Duodenal mucosa (tissue), 2 donors: ENCODE data around the gene SPSB4.

Experiments used
- H3K27ac ChIP-seq: one replicate; pipeline ENCODE4 v1.7.0; 2013; ENCODE audit warnings: low read depth, low read length
- H3K27me3 ChIP-seq, 2 donors: one replicate each; pipeline ENCODE4 v1.7.0; 2013; ENCODE audit warnings: low read length in 2 of 2, control low read depth in 1 of 2; ENCODE audit not compliant: insufficient read depth in 2 of 2, control insufficient read depth in 1 of 2
- H3K36me3 ChIP-seq, 2 donors: one replicate each; pipeline ENCODE4 v1.7.0; 2013; ENCODE audit warnings: low read length in 2 of 2, control low read depth in 1 of 2; ENCODE audit not compliant: insufficient read depth in 2 of 2, control insufficient read depth in 1 of 2
- H3K4me1 ChIP-seq, 2 donors: one replicate each; pipeline ENCODE4 v1.7.0; 2013; ENCODE audit warnings: low read length in 2 of 2, control low read depth in 1 of 2; ENCODE audit not compliant: insufficient read depth in 2 of 2, control insufficient read depth in 1 of 2
- H3K4me3 ChIP-seq, 2 donors: one replicate each; pipeline ENCODE4 v1.7.0; 2013; ENCODE audit warnings: low read length in 2 of 2, low read depth in 1 of 2
- H3K9ac ChIP-seq, 2 donors: one replicate each; pipeline ENCODE4 v1.7.0; 2013; ENCODE audit warnings: low read length in 2 of 2, low read depth in 1 of 2
- H3K9me3 ChIP-seq, 2 donors: one replicate each; pipeline ENCODE4 v1.7.0; 2013; ENCODE audit warnings: low read length in 2 of 2, control low read depth in 1 of 2; ENCODE audit not compliant: control insufficient read depth in 1 of 2

Gene SPSB4

DNA sequence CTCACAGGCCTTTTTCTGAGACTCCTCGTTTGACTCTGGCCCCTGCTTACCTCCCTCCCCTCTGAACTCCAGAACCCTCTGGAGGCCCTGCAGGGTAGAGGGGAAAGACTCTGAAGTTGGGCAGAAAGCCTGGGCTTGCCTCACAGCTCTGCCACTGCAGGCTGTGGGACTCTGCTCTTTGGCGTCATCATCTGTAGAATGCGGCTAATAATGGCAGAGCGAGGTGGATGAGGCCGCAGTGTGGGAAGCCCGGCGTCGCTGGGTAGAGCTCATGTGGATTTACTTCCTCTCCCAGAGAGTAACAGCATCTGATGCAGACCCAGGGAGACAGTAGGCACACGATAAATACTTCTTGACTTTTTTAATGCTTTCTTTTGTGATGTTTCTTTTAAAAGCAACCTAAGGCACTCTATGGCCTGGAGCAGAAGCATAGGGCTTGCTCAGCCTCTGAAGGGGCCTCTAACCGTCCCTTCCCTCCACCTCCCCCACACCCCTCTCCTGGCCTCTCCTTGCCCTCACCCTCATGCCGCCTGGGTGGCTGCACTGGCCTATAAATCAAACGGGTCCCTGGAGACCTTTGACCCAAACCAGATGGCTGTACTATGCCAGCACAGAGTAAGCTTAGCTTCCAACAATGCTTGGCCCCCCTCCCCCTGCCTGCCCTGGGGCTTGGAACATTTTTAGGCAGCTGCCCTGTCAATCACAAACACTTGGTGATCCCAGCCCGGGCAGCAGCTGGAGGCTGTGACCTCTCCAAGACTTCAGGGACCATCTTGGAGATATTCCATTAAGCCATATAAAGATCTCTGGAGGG lies 32.9 kb downstream of the SPSB4 start:
- no peak overlapping the region for H3K9ac ChIP-seq
- H3K9me3 ChIP-seq: no peaks in the 10 kb centered on the region
- no peak overlapping the region for H3K27ac ChIP-seq
- no peaks in the 10 kb centered on the region for H3K36me3 ChIP-seq
- H3K4me3 ChIP-seq: no peak overlapping the region
- H3K27me3 ChIP-seq: no peaks in the 10 kb centered on the region
- no peaks in the 10 kb centered on the region for H3K4me1 ChIP-seq

DNA sequence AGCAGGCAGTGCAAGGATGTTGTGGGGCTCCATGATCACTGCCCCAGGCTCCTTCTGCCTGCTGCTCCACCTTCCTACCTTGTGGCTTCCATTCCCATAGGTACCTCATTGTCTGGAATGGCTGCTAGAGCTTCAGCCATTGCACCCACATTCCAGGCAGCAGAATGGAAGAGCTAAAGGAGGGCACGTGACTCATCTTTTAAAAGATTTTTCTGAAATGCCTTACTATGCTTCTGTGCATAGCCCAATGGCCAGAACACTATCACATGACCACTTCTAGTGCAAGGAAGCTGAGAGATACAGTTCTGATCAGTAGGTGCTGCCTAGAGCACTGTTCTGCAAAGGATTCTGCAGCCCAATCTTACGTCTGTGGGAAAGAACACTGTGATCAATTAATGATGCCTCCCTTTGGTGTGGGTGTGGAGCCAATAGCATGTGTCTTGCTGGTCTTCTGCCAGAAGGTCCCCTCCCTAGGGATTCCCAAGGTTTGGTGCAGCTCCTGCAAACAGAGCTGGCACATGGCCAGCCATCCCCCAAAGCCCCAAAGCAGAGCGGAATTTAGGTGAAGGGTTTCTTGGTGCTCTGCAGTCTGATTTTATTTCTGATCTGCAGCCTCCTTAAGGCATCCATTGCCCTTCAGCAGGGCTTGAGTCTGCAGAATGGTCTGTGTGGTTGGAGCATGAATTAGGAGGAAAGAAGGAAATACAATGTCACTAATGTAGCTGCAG lies 34.4 kb downstream of the SPSB4 start:
- no peaks in the 10 kb centered on the region for H3K27me3 ChIP-seq
- no peaks in the 10 kb centered on the region for H3K36me3 ChIP-seq
- no peak overlapping the region for H3K4me3 ChIP-seq

DNA sequence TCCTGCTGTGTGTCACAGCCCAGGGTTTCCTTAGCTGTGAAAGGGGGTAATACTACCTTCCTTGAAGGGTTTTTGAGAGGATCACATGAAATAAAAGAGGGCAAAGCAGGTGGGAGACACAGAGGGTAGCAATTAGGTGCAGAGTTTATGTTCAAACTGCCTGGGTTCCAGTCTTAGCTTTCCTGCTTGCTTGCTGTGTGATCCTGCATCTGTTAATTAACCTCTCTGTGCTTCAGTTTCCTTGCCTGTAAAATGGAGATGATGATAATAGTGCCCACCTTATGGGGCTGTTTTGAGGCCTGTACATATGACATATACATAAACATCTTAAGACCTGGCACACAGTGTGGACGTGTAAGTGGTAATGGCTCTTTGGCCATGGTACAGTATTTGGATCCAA lies 35.0 kb downstream of the SPSB4 start:
- Histone ChIP-seq H3K27me3 (no peaks in the 10 kb centered on the region), H3K9ac (no peak overlapping the region), H3K9me3 (no peaks in the 10 kb centered on the region), H3K27ac (no peak overlapping the region), H3K36me3 (no peaks in the 10 kb centered on the region), H3K4me1 (no peaks in the 10 kb centered on the region), H3K4me3 (no peak overlapping the region)

More for the DNA sequence above, 34.4 kb downstream of the SPSB4 start:
- Histone ChIP-seq H3K4me1 (no peaks in the 10 kb centered on the region), H3K9ac (no peak overlapping the region), H3K9me3 (no peaks in the 10 kb centered on the region), H3K27ac (no peak overlapping the region)

DNA sequence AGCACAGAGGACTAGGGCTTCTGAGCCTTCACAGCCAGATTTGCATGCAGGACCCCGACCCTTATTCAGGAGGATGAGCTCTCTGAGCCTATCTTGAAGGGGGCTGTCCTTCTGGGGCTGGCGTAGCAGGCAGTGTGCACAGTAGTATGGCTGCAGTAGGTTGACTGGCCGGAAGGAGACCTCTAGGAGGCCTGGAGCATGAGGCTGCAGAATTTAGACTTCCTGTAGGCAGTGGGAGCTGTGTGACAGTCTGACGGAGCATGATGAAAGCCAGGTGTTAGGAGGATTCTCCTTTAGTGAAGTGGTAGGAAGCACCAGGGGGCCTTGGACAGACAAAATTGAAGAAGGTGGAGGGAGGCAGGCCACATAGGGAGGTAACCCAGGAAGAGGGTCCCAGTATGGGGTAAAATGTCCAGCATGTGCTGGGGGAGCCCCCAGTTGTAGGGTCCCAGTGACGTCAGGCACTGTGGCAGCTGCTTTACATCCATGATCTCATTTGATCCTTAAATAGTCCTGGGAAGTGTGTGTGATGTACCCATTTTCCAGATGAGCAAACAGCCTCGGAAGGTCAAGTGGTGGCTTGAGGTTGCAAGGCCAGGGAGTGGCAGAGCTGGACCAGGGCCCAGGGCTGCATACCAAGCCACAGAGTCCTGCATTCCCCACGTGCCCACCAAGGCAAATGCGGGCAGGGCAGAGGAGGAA lies 36.1 kb downstream of the SPSB4 start:
- H3K27ac ChIP-seq: no peak overlapping the region
- no peaks in the 10 kb centered on the region for H3K36me3 ChIP-seq
- H3K9me3 ChIP-seq: no peaks in the 10 kb centered on the region
- no peaks in the 10 kb centered on the region for H3K4me1 ChIP-seq
- H3K9ac ChIP-seq: no peak overlapping the region
- H3K27me3 ChIP-seq: no peaks in the 10 kb centered on the region
- H3K4me3 ChIP-seq: no peak overlapping the region

DNA sequence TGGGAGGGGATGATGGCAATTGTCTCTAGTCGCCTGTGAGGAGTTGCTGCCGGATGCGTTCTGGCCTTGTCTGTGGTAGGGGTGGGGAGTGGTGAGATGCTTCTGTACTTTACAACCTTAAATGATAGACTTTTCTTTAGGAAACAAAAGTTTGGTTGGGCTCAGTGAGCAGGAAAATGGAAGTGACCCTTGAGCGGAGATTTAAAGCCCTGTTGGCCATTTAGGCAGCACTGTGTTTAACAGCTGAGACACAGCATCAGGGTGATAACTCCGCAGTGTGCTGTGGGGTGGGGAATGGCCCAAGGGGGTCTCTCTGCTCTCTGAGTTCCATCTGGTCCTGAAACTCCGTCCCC lies 36.6 kb downstream of the SPSB4 start:
- H3K9ac ChIP-seq: no peak overlapping the region
- no peaks in the 10 kb centered on the region for H3K4me1 ChIP-seq
- no peaks in the 10 kb centered on the region for H3K27me3 ChIP-seq
- H3K36me3 ChIP-seq: no peaks in the 10 kb centered on the region
- H3K4me3 ChIP-seq: no peak overlapping the region
- H3K9me3 ChIP-seq: no peaks in the 10 kb centered on the region
- H3K27ac ChIP-seq: no peak overlapping the region

DNA sequence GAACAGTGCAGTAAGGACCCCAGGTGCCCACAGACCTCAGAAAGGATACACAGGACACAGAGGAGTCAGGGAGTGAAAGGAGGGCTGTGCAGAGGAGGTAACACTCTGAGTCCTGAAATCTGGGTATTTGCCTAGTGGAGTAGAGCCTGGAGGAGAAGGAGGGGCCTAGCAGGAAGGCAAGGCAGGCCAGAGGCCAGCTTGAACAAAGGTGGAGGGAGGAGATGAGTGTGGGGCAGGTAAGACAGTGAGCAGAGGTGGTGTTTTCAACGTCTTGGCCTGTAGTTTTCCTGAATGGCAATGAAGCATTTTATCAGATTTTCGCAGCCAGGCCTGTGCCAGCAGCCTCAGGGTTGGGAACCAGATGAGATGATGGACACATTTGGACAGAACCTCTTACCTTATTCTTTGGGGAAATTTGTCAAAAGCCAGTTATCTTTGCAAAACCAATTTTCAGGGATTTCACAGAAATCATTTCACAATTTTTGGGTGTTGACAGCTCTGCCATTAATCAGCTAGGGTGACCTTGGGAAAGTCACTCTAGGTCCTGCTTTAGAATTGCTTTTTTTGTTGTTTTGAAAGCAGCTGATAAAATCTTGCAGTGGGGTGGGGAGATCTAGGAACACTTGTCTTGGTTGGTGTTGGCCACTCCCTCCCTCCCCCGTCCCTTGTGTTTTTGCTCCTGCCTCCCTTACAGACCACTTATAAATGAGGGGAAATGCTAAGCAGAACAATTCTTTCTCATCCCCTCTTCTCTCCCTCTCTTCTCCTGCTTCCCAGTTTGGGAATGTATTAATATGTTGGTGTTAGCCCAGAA lies 38.4 kb downstream of the SPSB4 start:
- no peak overlapping the region for H3K4me3 ChIP-seq
- H3K27ac ChIP-seq: no peak overlapping the region
- H3K27me3 ChIP-seq: no peaks in the 10 kb centered on the region
- H3K9me3 ChIP-seq: no peaks in the 10 kb centered on the region
- no peaks in the 10 kb centered on the region for H3K36me3 ChIP-seq
- H3K4me1 ChIP-seq: no peaks in the 10 kb centered on the region
- no peak overlapping the region for H3K9ac ChIP-seq

DNA sequence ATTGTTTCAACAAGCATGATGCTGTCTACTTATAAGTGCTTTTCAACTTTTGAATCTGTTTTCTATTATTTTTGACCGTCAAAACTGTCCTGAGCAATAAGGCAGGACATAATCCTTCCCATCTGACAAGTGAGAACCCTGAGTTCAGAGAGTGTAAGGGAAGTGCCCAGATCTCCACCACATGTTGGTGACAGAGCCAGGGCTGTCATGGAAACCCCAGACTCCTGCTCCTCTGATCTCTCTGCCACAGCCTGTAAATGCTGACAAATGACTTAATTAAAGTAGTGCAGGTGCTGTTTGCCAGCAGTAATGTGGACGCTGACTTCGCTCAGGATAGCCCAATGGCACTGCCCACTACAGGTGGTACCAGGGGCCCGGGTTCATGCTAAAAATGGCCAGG lies 40.3 kb downstream of the SPSB4 start:
- Histone ChIP-seq H3K27ac (no peak overlapping the region), H3K9me3 (no peaks in the 10 kb centered on the region), H3K4me1 (no peaks in the 10 kb centered on the region), H3K36me3 (no peaks in the 10 kb centered on the region), H3K27me3 (no peaks in the 10 kb centered on the region), H3K9ac (no peak overlapping the region), H3K4me3 (no peak overlapping the region)

DNA sequence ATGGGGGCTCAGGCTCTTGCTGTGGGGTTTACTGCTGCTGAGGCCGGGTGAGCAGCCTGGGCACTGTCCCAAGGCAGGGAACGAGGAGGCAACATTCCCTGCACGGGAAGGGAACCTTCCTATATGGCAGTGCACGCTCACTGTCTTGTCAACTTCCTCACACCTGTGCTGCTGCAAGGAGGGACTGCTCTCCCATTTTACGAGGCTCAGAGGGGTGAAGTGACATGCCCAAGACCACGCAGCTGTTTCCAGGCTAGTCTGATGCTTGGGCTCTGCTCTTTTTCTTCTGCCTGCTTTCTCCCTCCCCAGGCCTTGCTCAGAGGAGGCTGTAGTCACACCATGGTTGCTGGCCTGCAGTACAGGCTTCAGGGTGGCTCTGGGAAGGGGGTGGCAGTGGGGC lies 41.5 kb downstream of the SPSB4 start:
- Histone ChIP-seq H3K27me3 (no peaks in the 10 kb centered on the region), H3K9me3 (no peaks in the 10 kb centered on the region), H3K27ac (no peak overlapping the region), H3K9ac (no peak overlapping the region), H3K4me1 (no peaks in the 10 kb centered on the region), H3K4me3 (no peak overlapping the region), H3K36me3 (no peaks in the 10 kb centered on the region)

DNA sequence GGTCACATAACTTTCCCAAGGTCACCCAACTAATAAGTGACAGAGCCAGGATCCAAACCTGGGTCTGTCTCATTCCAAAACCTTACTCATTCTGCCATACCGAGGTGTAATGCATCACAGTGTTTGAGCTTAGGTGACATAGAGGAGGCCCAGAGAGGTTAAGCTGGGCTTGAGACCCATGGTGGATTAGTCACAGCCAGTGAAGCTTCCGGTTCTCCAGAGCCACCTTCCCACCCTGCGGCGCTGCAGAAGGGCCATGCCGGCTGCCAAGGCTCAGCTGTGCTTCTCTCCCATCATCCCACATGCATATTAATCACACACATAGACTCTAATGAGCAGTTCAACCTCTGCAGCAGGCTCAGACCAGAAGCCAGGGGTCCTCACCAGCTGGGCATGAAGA lies 42.2 kb downstream of the SPSB4 start:
- H3K4me1 ChIP-seq: no peaks in the 10 kb centered on the region
- H3K27me3 ChIP-seq: no peaks in the 10 kb centered on the region
- H3K27ac ChIP-seq: no peak overlapping the region
- no peaks in the 10 kb centered on the region for H3K9me3 ChIP-seq
- no peak overlapping the region for H3K4me3 ChIP-seq
- H3K9ac ChIP-seq: no peak overlapping the region
- H3K36me3 ChIP-seq: no peaks in the 10 kb centered on the region
